IMR-90 (cell line): ENCODE measurements around the gene DAGLA. TPM values are rescaled to one million over a fixed set of nuclear protein-coding genes. Genes with fewer than 3 reads are reported as not detected.

Experiments
- ATAC-seq: fragments of 200-7000 bp; cut with Tn5 transposase; 2 replicates; pipeline ENCODE4 v1.9.1; 2020; ENCODE audit warnings: low read depth, mild to moderate bottlenecking, moderate library complexity
- BruUV-seq: library from RNA; stranded (reverse); fragments of 400-500 nt; replicated peaks from 2 replicates; lab custom pipeline; 2021; lab: Mats Ljungman, UMichigan
- CTCF ChIA-PET: fragments of 300-600 bp; formaldehyde crosslinking; extraction: SDS; loops from one replicate; lab custom pipeline; 2021; ENCODE audit warnings: antibody characterized with exemption; lab: Yijun Ruan, JAX
- POLR2A ChIA-PET: fragments of 300-600 bp; sonication (Branson Sonifier 250); formaldehyde crosslinking; loops from one replicate; lab custom pipeline; 2022; ENCODE audit warnings: antibody characterized with exemption; ENCODE audit not compliant: unreplicated experiment; lab: Charles Lee
- DNase-seq: peaks from one replicate; pipeline ENCODE4 v3.0.0; 2013
- H2AFZ ChIP-seq: replicated peaks from 2 replicates; pipeline ENCODE3; 2013; ENCODE audit warnings: low read length, mild to moderate bottlenecking; ENCODE audit not compliant: poor library complexity
- H2AK5ac ChIP-seq: 2 replicates; pipeline ENCODE4 v1.6.1; 2013; ENCODE audit warnings: low read depth, low read length, inconsistent platforms
- H2AK9ac ChIP-seq: replicated peaks from 2 replicates; pipeline ENCODE3; 2013; ENCODE audit warnings: mild to moderate bottlenecking, low read depth, low read length, moderate library complexity; ENCODE audit not compliant: poor library complexity
- H2BK120ac ChIP-seq: 2 replicates; pipeline ENCODE4 v1.6.1; 2013; ENCODE audit warnings: low read depth, low read length, inconsistent platforms
- H2BK15ac ChIP-seq: 3 replicates; pipeline ENCODE4 v1.6.1; 2013; ENCODE audit warnings: low read depth, low read length, inconsistent platforms
- H2BK20ac ChIP-seq: 2 replicates; pipeline ENCODE4 v1.6.1; 2013; ENCODE audit warnings: low read depth, mild to moderate bottlenecking, inconsistent platforms, low read length, moderate library complexity
- H2BK5ac ChIP-seq: 2 replicates; pipeline ENCODE4 v1.6.1; 2013; ENCODE audit warnings: mild to moderate bottlenecking, low read depth, low read length, inconsistent platforms; ENCODE audit not compliant: poor library complexity, severe bottlenecking
- H3K14ac ChIP-seq: replicated peaks from 2 replicates; pipeline ENCODE4 v1.6.1; 2013; ENCODE audit warnings: low read depth, low read length, inconsistent platforms
- H3K18ac ChIP-seq: 2 replicates; pipeline ENCODE4 v1.6.1; 2013; ENCODE audit warnings: low read depth, low read length, control low read depth
- H3K23ac ChIP-seq: 2 replicates; pipeline ENCODE4 v1.6.1; 2013; ENCODE audit warnings: low read depth, low read length, inconsistent platforms
- H3K27ac ChIP-seq: 2 replicates; pipeline ENCODE4 v1.5.1; 2013; ENCODE audit warnings: mild to moderate bottlenecking, control low read depth, low read length; ENCODE audit not compliant: insufficient read depth
- H3K27me3 ChIP-seq: 2 replicates; pipeline ENCODE4 v1.6.1; 2013; ENCODE audit warnings: low read length; ENCODE audit not compliant: control insufficient read depth, insufficient read depth
- H3K36me3 ChIP-seq: 2 replicates; pipeline ENCODE4 v1.6.1; 2013; ENCODE audit warnings: low read length, mixed read lengths; ENCODE audit not compliant: control insufficient read depth, insufficient read depth
- H3K4ac ChIP-seq: 2 replicates; pipeline ENCODE4 v1.6.1; 2013; ENCODE audit warnings: low read depth, low read length, inconsistent platforms
- H3K4me1 ChIP-seq: 2 replicates; pipeline ENCODE4 v1.6.1; 2013; ENCODE audit warnings: low read length, mixed read lengths; ENCODE audit not compliant: control insufficient read depth, insufficient read depth
- H3K4me2 ChIP-seq: 2 replicates; pipeline ENCODE4 v1.6.1; 2013; ENCODE audit warnings: low read depth, mild to moderate bottlenecking, control low read depth, low read length, moderate library complexity
- H3K4me3 ChIP-seq: 2 replicates; pipeline ENCODE4 v1.5.1; 2013; ENCODE audit warnings: low read depth, mild to moderate bottlenecking, control low read depth, low read length, moderate library complexity; ENCODE audit not compliant: insufficient read depth
- H3K56ac ChIP-seq: 2 replicates; pipeline ENCODE4 v1.6.1; 2013; ENCODE audit warnings: low read length, inconsistent platforms; ENCODE audit not compliant: insufficient read depth; ENCODE audit errors: extremely low read depth
- H3K79me1 ChIP-seq, 2 experiments: 2 replicates each; pipeline ENCODE4 v1.6.1; 2013; ENCODE audit warnings: low read length in 2 of 2, inconsistent platforms in 1 of 2, low read depth in 1 of 2
- H3K9ac ChIP-seq: 2 replicates; pipeline ENCODE4 v1.6.1; 2013; ENCODE audit warnings: low read depth, low read length, control low read depth
- H3K9me1 ChIP-seq: 2 replicates; pipeline ENCODE4 v1.6.1; 2013; ENCODE audit warnings: low read length, inconsistent platforms; ENCODE audit not compliant: insufficient read depth
- H3K9me3 ChIP-seq: 2 replicates; pipeline ENCODE4 v1.6.1; 2013; ENCODE audit warnings: low read length; ENCODE audit not compliant: control insufficient read depth, insufficient read depth
- H4K20me1 ChIP-seq: 2 replicates; pipeline ENCODE4 v1.6.1; 2013; ENCODE audit warnings: low read length, inconsistent platforms; ENCODE audit not compliant: insufficient read depth
- H4K5ac ChIP-seq: 2 replicates; pipeline ENCODE4 v1.6.1; 2013; ENCODE audit warnings: mild to moderate bottlenecking, low read depth, low read length, control low read depth
- H4K8ac ChIP-seq, 2 experiments: 2 replicates each; pipeline ENCODE4 v1.6.1; 2013; ENCODE audit warnings: low read depth in 2 of 2, low read length in 2 of 2, control low read depth in 1 of 2, inconsistent platforms in 1 of 2
- H4K91ac ChIP-seq: 2 replicates; pipeline ENCODE4 v1.6.1; 2013; ENCODE audit warnings: low read depth, low read length, inconsistent platforms; ENCODE audit not compliant: insufficient read depth
- BHLHE40 ChIP-seq: fragments of 150-350 bp; IDR thresholded peaks from 2 replicates; pipeline ENCODE4 v1.6.1; 2016; ENCODE audit warnings: mild to moderate bottlenecking, low read depth, low read length
- CEBPB ChIP-seq: IDR thresholded peaks from 2 replicates; pipeline ENCODE4 v1.6.1; 2012; ENCODE audit warnings: low read depth, low read length, improper control_type of control experiment
- CHD1 ChIP-seq: IDR thresholded peaks from 2 replicates; pipeline ENCODE4 v1.6.1; 2012; ENCODE audit warnings: low read depth, low read length, improper control_type of control experiment
- CTCF ChIP-seq: conservative IDR thresholded peaks from 2 replicates; pipeline ENCODE4 v1.5.1; 2012; ENCODE audit warnings: mild to moderate bottlenecking, low read depth, low read length, improper control_type of control experiment
- MAFK ChIP-seq: IDR thresholded peaks from 2 replicates; pipeline ENCODE4 v1.6.1; 2012; ENCODE audit warnings: low read depth, low read length, improper control_type of control experiment
- MAZ ChIP-seq: IDR thresholded peaks from 2 replicates; pipeline ENCODE4 v1.6.1; 2012; ENCODE audit warnings: low read depth, mild to moderate bottlenecking, low read length, improper control_type of control experiment, moderate library complexity, borderline replicate concordance
- MXI1 ChIP-seq: IDR thresholded peaks from 2 replicates; pipeline ENCODE4 v1.6.1; 2012; ENCODE audit warnings: low read depth, mild to moderate bottlenecking, low read length, moderate library complexity, borderline replicate concordance
- NFE2L2 ChIP-seq: fragments of 150-350 bp; IDR thresholded peaks from 2 replicates; pipeline ENCODE4 v1.6.1; 2016; ENCODE audit warnings: low read depth, mild to moderate bottlenecking, low read length
- POLR2A ChIP-seq: IDR thresholded peaks from 2 replicates; pipeline ENCODE4 v1.6.1; 2012; ENCODE audit warnings: mild to moderate bottlenecking, low read depth, low read length
- RAD21 ChIP-seq: IDR thresholded peaks from 2 replicates; pipeline ENCODE4 v1.6.1; 2012; ENCODE audit warnings: low read length, improper control_type of control experiment
- RCOR1 ChIP-seq: IDR thresholded peaks from 2 replicates; pipeline ENCODE4 v1.6.1; 2012; ENCODE audit warnings: mild to moderate bottlenecking, low read length, improper control_type of control experiment; ENCODE audit not compliant: insufficient replicate concordance
- RFX5 ChIP-seq: IDR thresholded peaks from 2 replicates; pipeline ENCODE4 v1.8.0; 2012; ENCODE audit warnings: low read depth, mild to moderate bottlenecking, low read length, moderate library complexity
- SMC3 ChIP-seq: fragments of 150-350 bp; IDR thresholded peaks from 2 replicates; pipeline ENCODE4 v1.6.1; 2016; ENCODE audit warnings: low read depth, mild to moderate bottlenecking, antibody characterized with exemption, low read length, moderate library complexity
- USF2 ChIP-seq: fragments of 150-350 bp; IDR thresholded peaks from 2 replicates; pipeline ENCODE4 v1.6.1; 2017; ENCODE audit warnings: mild to moderate bottlenecking, antibody characterized with exemption, low read length, low read depth
- WGBS, 2 experiments: methylation state at CpG; one replicate each; pipeline versions ENCODE4 v1.1.5 to v1.1.7; 2013; ENCODE audit warnings: missing lambda C conversion rate in 2 of 2; ENCODE audit not compliant: insufficient read length in 1 of 2; ENCODE audit errors: extremely low coverage in 2 of 2; 5-methylcytosine and 5-hydroxymethylcytosine counted together
- dilution Hi-C: fragments of 300-500 bp; cut with HindIII; formaldehyde crosslinking; loops from one replicate; pipeline ENCODE4 v1.14.3; 2018; ENCODE audit warnings: low sequenced_read_pairs; ENCODE audit not compliant: unreplicated experiment
- in situ Hi-C: fragments of 300-500 bp; cut with MboI; formaldehyde crosslinking; loops from 3 replicates; pipeline ENCODE4 v1.14.3; 2019; ENCODE audit warnings: low sequenced_read_pairs, inconsistent platforms, mixed read lengths
- intact Hi-C: fragments of 100-400 bp; cut with micrococcal nuclease; formaldehyde crosslinking; loops from 2 replicates; pipeline ENCODE4 v1.10.0; 2022
- polyA plus RNA-seq, 3 experiments: library from polyadenylated mRNA; depleted of rRNA; stranded (reverse); fragments of >200 nt; gene quantifications; 2 replicates each; pipeline ENCODE4 v1.2.3, GENCODE V29; 2012; ENCODE audit warnings: low replicate concordance in 1 of 3
- total RNA-seq: library from RNA; depleted of rRNA; stranded (reverse); fragments of >200 nt; gene quantifications from 2 replicates; pipeline ENCODE4 v1.2.3, GENCODE V29; 2012
- TF ChIP-seq, protein P1 (sequence below): fragments of 150-350 bp; IDR thresholded peaks from 2 replicates; pipeline ENCODE4 v1.6.1; 2016; ENCODE audit warnings: low read depth, mild to moderate bottlenecking, low read length, moderate library complexity, borderline replicate concordance

DAGLA gene
- total and polyA plus RNA-seq, 2 of the 4 experiments (the other 2 are of a cell fraction) = 0.90 to 3.8 TPM

GRCh38 chr11:61725781-61726231 lies 45.6 kb downstream of the DAGLA start:
- POLR2A ChIA-PET = no interaction called here
- H3K4ac ChIP-seq = no peak overlapping the region

More at GRCh38 chr11:61725781-61726231, 45.6 kb downstream of the DAGLA start:
- Histone ChIP-seq H3K56ac (no peak overlapping the region), H2BK20ac (no peak overlapping the region), H4K8ac (no peak overlapping the region), H3K18ac (no peak overlapping the region), H2BK120ac (no peak overlapping the region), H4K20me1 (no peaks in the 10 kb centered on the region), H3K27ac (no peak overlapping the region), H2AFZ (peak overlapping the region; percentile 61), H3K14ac (no peak overlapping the region), H2AK9ac (peak overlapping the region; percentile 55), H3K9me3 (no peaks in the 10 kb centered on the region), H2AK5ac (no peak overlapping the region), H2BK15ac (no peak overlapping the region), H4K91ac (no peak overlapping the region), H3K4me2 (no peak overlapping the region), H4K5ac (no peak overlapping the region), H3K79me1 (no peaks in the 10 kb centered on the region), H3K4me3 (no peak overlapping the region), H3K27me3 (no peaks in the 10 kb centered on the region), H2BK5ac (no peak overlapping the region), H3K4me1 (peaks cover 3% of the 10 kb centered on the region; the same call in 1 of the 2 replicates), H3K9me1 (no peaks in the 10 kb centered on the region), H3K36me3 (peaks cover 18% of the 10 kb centered on the region; the same call in 1 of the 2 replicates), H3K23ac (no peak overlapping the region), H3K9ac (no peak overlapping the region)
- TF ChIP-seq USF2 = no peak
- TF ChIP-seq CHD1 = no peak
- TF ChIP-seq CTCF = no peak
- TF ChIP-seq RFX5 = no peak
- TF ChIP-seq CEBPB = no peak
- TF ChIP-seq RCOR1 = no peak
- no peak for TF ChIP-seq MXI1
- TF ChIP-seq SMC3 = no peak
- TF ChIP-seq, protein P1, sequence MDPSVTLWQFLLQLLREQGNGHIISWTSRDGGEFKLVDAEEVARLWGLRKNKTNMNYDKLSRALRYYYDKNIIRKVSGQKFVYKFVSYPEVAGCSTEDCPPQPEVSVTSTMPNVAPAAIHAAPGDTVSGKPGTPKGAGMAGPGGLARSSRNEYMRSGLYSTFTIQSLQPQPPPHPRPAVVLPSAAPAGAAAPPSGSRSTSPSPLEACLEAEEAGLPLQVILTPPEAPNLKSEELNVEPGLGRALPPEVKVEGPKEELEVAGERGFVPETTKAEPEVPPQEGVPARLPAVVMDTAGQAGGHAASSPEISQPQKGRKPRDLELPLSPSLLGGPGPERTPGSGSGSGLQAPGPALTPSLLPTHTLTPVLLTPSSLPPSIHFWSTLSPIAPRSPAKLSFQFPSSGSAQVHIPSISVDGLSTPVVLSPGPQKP = no peak
- TF ChIP-seq NFE2L2 = no peak
- TF ChIP-seq RAD21 = no peak
- TF ChIP-seq MAFK = no peak
- no peak for TF ChIP-seq POLR2A
- TF ChIP-seq BHLHE40 = no peak
- no peak for TF ChIP-seq MAZ
- DNase-seq = peak; percentile 69
- 100% methylated on average over 1 of the region's 12 CpGs; no CpG with 5 or more reads in 1 of the 2 experiments for WGBS, 2 experiments
- no peak; the same call in 1 of the 2 replicates for ATAC-seq
- CTCF ChIA-PET = no interaction called here
- intact Hi-C loops (no loop called here), in situ Hi-C loops (no loop called here), dilution Hi-C loops (no loop called here)
- no TSS peak for BruUV-seq
